Measurements from ENCODE around the gene SPRR2A. TPM values are rescaled to one million over a fixed set of nuclear protein-coding genes. Genes with fewer than 3 reads are reported as not detected.
"Not testable (repeated sequence)": the region's sequence is repeated elsewhere in the genome, so short reads cannot be mapped to it uniquely, and the experiment has no call there.

The SPRR2A gene
- not detected for total RNA-seq
- long read RNA-seq: 0 reads

DNA sequence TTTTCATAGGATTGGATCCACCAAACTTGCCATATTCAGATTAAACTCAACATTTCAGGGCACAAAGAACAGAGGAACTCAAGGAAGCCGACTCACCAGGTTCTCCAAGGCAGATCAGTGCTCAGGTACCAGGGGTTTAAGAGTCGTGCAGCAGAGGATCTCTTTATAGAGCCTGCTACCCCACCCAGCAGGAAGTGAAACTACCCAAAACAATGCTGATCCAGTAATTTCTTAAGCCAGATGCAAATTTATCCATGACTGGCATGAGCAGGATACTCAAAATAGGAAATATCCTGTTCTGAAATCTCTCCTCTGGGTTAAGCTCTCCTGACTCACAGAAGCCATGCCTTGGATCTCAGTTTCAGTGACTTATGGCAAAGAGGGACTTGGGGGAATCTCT lies at the start of gene SPRR2A:
TSS of gene SPRR2A (minus strand) at position 138 of the 400 bp plus-strand sequence. CDS start 777 bp downstream, outside the sequence.
- ATAC-seq: no peak
- intact Hi-C loops (cut with DNase I): no loop called here
- DNase-seq (ENCODE audit: missing footprints): no peak

DNA sequence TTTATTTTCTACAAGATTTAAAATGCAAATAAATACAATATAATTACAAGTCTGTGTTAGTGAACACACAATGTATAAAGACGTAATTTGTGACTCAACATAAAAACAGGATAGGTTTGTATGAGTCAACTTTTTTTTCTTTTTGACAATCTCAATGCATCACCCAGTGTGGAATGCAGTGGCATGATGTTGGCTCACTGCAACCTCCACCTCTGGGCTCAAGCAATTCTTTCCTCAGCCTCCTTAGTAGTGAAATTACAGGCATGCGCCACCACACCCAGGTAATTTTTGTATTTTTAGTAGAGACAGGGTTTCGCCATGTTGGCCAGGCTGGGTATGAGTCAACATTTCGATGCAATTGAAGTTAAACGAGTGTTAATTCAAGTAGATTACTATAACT lies 42.9 kb upstream of the SPRR2A start:
- no peak for ATAC-seq
- intact Hi-C loops (cut with DNase I): no loop called here
- DNase-seq (ENCODE audit: missing footprints): no peak

DNA sequence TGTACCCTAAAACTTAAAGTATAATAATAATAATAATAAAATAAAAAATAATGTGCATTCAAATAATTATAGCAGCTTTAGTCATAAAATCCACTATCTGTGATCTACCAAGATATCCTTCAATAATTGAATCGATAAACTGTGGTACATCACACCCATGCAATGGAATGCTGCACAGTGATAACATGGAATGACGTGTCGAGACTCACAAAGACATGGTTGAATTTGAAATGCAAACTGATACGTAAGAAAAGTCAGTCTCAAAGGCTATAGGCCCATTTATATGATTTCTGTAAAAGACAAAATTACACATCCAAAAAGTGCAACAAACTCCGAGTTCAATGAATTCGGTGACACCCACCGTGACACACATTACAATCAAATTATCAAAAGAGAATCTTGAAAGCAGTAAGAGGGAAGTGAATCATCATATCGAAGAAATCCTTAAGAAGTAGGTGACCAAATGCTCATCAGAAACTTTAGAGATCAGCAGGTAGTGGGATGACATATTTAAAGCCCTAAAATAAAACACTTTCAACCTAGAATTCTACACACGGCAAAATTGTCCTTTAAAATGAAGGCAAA lies 42.2 kb upstream of the SPRR2A start:
- ATAC-seq (no peak), DNase-seq (ENCODE audit: missing footprints) (no peak)
- intact Hi-C loops (cut with DNase I): no loop called here

DNA sequence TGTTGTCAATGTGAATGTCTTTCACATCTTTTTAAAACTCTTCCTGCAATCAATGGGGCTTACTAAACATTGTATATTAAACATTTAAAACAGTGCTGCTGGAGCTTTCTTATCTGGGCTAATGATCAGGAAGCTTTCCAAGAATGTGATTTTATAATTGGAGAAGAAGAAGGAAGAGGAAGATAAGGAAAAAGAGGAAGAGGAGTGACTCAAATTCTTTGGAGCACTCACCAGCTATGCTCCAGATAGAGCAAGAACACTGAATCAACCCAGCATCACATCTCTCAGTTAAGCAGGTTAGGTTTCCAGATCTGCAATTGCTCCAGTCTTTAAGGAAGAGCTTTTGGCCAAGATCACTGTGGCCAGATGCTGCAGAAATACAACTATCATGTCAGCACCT lies 38.5 kb upstream of the SPRR2A start:
- DNase-seq (ENCODE audit: missing footprints) (no peak), ATAC-seq (no peak)
- intact Hi-C loops (cut with DNase I): no loop called here

DNA sequence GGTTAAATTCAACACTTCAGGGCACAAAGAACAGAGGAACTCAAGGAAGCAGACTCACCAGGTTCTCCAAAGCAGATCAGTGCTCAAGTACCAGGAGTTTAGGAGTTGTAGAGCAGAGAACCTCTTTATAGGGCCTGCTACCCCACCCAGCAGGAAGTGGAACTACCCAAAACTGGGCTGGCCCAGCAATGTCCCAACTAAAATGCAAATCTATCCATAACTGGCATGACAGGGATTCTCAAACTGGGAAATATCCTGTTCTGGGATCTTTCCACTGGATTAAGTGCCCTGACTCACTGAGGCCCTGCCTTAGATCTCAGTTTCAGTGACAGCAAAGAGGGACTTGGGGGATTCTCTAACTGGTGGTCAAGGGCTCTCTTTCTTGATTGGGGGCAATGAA lies 37.1 kb upstream of the SPRR2A start, which contains the start of gene SPRR2E:
TSS of gene SPRR2E (minus strand) at position 101 of the 400 bp plus-strand sequence. CDS start 775 bp downstream, outside the sequence.
- intact Hi-C loops (cut with DNase I): no loop called here
- no peak for ATAC-seq
- DNase-seq (ENCODE audit: missing footprints): no peak

DNA sequence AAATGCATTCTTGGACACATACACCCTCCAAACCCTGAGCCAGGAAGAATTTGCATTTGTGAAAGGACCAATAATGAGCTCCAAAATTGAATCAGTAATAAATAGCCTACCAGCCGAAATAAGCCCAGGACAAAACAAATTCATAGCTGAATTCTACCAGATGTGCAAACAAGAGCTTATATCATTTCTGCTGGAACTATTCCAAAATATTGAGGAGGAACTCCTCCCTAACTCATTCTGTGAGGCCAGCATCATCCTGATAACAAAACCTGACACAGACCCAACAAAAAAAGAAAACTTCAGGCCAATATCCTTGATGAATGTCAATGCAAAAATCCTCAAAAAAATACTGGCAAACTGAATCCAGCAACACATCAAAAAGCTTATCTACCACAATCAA lies 30.3 kb upstream of the SPRR2A start:
- no peak for ATAC-seq
- DNase-seq (ENCODE audit: missing footprints): no peak
- intact Hi-C loops (cut with DNase I): no loop called here

DNA sequence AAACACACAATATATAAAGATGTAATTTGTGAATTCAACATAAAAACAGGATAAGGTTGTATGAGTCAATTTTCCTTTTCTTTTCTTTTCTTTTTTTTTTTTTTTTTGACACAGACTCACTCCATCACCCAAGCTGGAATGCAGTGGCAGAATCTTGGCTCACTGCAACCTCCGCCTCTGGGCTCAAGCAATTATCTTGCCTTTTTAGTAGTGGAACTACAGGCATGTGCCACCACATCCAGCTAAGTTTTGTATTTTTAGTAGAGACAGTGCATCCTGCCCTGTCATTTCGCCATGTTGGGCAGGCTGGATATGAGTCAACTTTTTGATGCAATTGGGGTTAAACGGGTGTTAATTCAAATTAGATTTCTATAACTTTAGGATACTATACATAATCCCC lies 24.4 kb upstream of the SPRR2A start:
- ATAC-seq (no peak), DNase-seq (ENCODE audit: missing footprints) (no peak)
- intact Hi-C loops (cut with DNase I): no loop called here

DNA sequence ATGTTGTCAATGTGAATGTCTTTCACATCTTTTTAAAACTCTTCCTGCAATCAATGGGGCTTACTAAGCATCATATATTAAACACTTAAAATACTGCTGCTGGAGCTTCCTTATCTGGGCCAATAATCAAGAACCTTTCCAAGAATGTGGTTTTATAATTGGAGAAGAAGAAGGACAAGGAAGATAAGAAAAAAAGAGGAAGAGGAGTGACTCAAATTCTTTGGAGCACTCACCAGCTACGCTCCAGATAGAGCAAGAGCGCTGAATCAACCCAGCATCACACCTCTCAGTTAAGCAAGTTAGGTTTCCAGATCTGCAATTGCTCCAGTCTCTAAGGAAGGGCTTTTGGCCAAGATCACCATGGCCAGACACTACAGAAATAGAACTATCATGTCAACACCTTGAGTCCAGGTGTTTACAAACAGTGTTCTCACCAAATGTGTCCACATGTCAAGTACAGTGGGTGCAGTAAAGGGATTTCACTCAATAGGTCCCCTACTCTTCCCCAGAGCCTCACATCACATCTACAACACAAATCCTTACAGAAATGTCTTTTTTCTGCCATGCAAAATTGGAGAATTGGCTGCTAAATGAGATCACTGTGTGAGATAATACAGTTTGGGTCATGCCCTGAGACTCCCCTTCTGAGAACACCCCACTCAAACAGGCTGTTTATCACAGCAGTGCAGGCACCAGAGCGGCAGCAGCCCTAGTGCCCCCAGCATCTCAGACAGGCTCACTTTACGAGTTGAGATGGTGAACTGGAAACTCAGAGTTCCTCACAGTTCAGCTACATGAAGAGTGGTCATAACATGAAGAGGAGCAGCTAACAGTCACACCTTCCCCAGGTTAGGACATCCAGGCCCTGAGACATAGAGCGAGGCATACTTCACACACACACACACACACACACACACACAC lies 15.8 kb upstream of the SPRR2A start:
- DNase-seq (ENCODE audit: missing footprints) (no peak), ATAC-seq (no peak)
- intact Hi-C loops (cut with DNase I): no loop called here

DNA sequence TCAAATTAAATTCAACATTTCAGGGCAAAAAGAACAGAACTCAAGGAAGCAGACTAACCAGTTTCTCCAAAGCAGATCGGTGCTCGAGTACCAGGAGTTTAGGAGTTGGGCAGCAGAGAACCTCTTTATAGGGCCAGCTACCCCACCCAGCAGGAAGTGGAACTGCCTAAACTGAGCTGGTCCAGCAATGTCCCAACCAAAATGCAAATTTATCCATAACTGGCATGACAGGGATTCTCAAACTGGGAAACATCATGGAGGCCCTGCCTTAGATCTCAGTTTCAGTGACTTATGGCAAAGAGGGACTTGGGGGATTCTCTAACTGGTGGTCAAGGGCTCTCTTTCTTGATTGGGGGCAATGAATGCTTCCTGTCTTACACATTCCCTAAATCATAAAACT lies 14.2 kb upstream of the SPRR2A start, which contains the start of gene SPRR2B:
TSS of gene SPRR2B (minus strand) at position 101 of the 400 bp plus-strand sequence. CDS start 772 bp downstream, outside the sequence.
- DNase-seq (ENCODE audit: missing footprints): no peak
- no peak for ATAC-seq
- intact Hi-C loops (cut with DNase I): no loop called here

DNA sequence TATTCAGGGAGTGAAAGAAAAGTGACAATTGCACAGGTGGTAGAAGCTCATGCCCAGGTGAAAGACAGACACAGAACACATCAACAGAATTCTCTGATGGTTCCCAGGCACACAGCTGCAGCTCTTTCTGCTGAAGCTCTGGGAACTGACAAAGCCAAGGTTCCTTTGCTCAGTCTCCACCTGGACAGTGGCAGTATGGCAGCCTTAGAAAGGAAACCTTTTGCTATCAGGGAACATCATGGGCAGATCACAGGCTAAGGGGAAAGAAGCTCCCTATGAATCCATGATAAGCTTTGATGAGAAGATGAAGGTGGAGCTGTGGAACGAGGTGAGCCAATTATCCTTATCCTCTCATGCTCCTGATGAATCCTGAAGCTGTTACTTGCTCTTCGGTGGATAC lies 12.9 kb upstream of the SPRR2A start:
- DNase-seq (ENCODE audit: missing footprints) (no peak), ATAC-seq (no peak)
- intact Hi-C loops (cut with DNase I): no loop called here

DNA sequence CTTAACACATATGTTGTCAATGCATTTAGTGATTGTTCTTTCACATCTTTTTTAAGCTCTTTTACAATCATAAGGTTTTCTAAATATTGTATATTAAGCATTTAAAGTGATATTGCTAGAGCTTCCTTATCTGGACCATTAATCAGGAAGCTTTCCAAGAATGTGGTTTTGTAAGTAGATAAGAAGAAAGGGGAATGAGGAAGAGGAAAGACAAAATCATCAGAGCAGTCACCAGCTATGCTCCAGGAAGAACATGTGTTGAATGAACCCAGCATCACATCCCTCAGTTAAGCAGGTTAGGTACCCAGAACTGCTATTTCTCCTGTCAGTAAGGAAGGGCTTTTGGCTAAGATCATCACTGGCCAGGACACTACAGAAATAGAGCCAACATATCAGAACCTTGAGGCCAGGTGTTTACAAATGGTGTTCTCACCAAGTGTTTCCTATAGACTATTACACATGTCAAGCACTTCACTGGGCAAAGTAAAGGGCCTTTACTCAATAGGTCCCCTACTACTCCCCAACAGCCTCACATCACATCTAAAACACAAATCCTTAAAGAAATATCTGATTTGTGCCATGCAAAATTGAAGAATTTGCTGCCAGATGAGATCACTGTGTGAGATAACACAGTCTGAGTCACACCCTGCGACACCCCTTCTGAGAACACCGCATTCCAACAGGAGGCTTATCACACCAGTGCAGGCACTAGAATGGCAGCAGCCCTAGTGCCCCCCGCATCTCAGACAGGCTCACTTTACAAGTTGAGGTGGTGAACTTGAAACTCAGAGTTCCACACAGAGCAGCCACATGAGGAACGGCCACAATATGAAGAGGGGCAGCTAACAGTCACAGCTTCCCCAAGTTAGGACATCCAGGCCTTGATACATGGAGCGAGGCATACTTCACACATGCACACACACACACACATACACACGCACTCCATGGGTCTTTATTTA lies 1.8 kb upstream of the SPRR2A start:
- intact Hi-C loops (cut with DNase I): no loop called here
- DNase-seq (ENCODE audit: missing footprints) (no peak), ATAC-seq (no peak)

DNA sequence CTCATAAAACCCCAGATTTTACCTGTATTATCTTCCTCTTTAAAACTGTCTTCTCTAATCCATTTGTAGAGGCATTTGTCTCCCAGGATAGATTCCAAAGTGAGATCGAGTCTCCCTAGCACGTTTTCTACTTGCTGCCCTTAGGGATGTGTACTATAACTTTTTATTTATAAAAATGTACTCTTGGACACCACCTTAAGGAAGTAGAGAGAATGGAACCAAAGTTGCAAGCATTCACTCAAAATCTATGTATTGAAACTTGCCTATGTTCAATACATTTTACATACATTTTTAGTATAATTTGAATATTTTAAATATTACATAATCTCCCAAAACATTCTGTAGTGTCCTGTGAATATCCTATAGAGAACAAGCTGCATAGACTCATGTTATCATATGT lies 842 bp upstream of the SPRR2A start:
- intact Hi-C loops (cut with DNase I): no loop called here
- DNase-seq (ENCODE audit: missing footprints) (no peak), ATAC-seq (no peak)

DNA sequence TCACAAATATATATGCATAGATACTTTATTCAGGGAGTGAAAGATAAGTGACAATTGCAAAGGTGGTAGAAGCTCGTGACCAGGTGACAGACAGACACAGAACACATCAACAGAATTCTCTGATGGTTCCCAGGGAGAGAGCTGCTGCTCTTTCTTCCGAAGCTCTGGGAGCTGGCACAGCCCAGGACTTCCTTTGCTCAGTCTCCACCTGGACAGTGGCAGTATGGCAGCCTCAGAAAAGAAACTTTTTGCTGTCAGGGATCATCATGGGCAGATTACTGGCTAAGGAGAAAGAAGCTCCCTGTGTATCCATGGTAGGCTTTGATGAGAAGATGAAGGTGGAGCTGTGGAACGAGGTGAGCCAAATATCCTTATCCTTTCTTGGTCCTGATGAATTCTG lies 1.2 kb downstream of the SPRR2A start:
- ATAC-seq; intact Hi-C loops (cut with DNase I); DNase-seq (ENCODE audit: missing footprints): not testable (repeated sequence)

DNA sequence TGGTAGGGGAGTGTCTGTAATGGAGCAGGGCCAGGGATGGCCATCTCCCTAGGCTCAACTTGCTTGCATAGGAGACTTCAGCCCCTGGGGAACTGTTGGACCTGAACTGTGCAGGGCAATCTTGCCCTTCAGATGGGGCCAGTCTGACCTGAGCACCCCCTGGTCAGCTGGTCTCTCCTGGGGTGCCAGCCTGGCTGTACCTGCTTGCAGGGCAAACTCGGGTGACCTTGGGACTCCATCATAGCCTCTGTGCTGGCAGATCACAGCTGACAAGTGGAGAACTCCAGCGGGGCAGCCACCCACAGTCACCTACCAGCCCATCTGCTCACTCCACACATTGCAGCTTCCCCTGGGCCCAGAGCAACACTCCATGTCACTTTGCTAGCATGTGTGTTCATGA lies 8.1 kb downstream of the SPRR2A start:
- no peak for DNase-seq (ENCODE audit: missing footprints)
- intact Hi-C loops (cut with DNase I): no loop called here
- no peak for ATAC-seq

DNA sequence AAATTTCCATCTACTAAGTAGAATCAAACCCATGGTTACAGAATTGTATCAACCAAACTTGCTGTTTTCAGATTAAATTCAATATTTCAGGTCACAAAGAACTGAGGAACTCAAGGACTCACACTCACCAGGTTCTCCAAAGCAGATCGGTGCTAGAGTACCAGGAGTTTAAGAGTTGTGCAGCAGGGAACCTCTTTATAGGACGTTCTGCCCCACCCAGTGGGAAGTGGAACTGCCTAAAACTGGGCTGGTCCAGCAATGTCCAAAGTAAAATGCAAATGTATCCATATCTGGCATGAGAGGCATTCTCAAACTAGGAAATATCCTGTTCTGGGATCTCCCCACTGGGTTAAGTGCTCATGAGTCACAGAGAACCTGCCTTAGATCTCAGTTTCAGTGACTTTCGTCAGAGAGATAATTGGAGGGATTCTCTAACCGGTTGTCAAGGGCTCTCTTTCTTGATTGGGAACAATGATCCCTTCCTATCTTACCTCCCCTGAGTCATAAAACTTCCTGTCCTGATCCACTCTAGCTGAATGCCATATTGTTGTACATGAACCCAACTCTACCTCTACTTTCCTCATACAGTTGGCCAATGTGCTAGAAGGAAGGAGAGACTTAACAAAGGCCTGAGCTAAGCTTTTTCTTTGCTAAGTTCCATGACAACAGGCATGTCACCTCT lies 16.2 kb downstream of the SPRR2A start, which contains the start of gene SPRR2D:
TSS of gene SPRR2D (minus strand) at position 171 of the 682 bp plus-strand sequence. CDS start 774 bp downstream, outside the sequence.
- intact Hi-C loops (cut with DNase I): no loop called here
- ATAC-seq (no peak), DNase-seq (ENCODE audit: missing footprints) (no peak)

DNA sequence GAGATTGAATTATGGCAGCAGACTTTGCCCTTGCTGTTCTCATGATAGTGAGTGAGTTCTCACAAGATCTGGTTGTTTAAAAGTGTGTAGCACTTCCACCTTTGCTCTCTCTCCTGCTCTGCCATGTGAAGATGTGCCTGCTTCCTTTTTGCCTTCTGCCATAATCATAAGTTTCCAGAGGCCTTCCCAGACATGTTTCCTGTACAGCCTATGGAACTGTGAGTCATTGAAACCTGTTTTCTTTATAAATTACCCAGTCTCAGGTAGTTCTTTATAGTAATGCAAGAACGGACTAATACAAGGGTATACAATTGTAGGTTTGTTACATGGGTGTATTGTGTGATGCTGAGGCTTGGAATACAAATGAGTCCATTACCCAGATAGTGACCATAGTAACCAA lies 22.1 kb downstream of the SPRR2A start:
- intact Hi-C loops (cut with DNase I): no loop called here
- no peak for DNase-seq (ENCODE audit: missing footprints)
- ATAC-seq: no peak

DNA sequence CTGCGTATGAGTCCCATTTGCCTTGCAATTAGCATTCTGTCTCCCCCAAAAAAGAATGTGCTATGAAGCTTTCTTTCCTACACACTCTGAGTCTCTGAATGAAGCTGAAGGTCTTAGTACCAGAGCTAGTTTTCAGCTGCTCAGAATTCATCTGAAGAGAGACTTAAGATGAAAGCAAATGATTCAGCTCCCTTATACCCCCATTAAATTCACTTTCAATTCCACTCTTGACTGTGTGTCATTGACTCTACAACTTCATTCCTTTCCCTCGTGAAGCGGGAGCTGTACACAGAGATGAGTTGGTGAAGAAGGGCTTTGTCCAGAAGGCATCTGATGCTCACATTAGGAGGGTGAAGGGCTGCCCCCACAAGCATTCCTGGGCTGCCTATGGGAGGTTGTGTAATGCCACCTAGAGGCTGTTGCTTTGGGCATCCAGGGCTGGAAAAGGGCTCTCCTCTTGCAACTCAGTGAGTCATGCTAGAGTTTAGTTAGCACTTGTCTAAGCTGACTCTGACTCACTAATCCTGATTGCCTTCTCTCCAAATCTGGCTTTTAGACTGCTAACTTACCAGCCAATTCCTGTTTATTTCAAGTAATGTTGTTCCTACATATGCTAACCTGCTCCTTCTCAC lies 24.5 kb downstream of the SPRR2A start:
- DNase-seq (ENCODE audit: missing footprints): no peak
- intact Hi-C loops (cut with DNase I): no loop called here
- ATAC-seq: no peak

DNA sequence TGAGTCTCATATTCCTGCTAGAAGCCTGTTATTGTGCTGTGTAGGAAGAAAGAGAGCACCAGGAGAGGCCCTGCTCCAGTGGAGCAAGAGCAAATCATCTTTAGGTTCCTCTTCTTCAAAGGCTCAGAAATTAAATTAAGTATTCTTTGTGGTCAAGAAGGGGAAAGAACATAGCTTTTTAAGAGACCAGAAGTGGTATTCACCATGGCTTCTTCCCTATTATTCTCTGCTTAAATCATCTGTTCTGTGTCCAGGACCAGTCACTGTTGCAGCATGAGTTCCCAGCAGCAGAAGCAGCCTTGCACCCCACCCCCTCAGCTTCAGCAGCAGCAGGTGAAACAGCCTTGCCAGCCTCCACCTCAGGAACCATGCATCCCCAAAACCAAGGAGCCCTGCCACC lies 25.2 kb downstream of the SPRR2A start:
- DNase-seq (ENCODE audit: missing footprints) (no peak), ATAC-seq (no peak)
- intact Hi-C loops (cut with DNase I): no loop called here

All from Right ventricle myocardium inferior (tissue), 1 donor.